SK-N-SH treated with all-trans-retinoic acid at 6 μM for 48 hours (cell line): Measurements from ENCODE around the gene PARP11.

Experiments
- ATAC-seq: fragments of 200-7000 bp; cut with Tn5 transposase; 3 replicates; pipeline ENCODE4 v1.9.1; 2020; ENCODE audit warnings: mild to moderate bottlenecking, moderate library complexity
- BACH2 ChIP-seq: fragments of 250-450 bp; sonication (Bioruptor Pico); IDR thresholded peaks from 2 replicates; pipeline ENCODE4 v1.9.0; 2021; ENCODE audit warnings: mild to moderate bottlenecking, borderline replicate concordance
- ESRRG ChIP-seq: fragments of 250-450 bp; sonication (Bioruptor Pico); IDR thresholded peaks from 2 replicates; pipeline ENCODE4 v1.6.1; 2021; ENCODE audit warnings: mild to moderate bottlenecking
- GLIS3 ChIP-seq: fragments of 250-450 bp; sonication (Bioruptor Pico); IDR thresholded peaks from 2 replicates; pipeline ENCODE4 v1.5.0; 2020; ENCODE audit warnings: mild to moderate bottlenecking, moderate library complexity
- ISL1 ChIP-seq: fragments of 250-450 bp; sonication (Bioruptor Pico); IDR thresholded peaks from 2 replicates; pipeline ENCODE4 v2.1.2; 2022; ENCODE audit warnings: mild to moderate bottlenecking, moderate library complexity
- PPARA ChIP-seq: fragments of 250-450 bp; sonication (Bioruptor Pico); IDR thresholded peaks from 2 replicates; pipeline ENCODE4 v1.5.0; 2020; ENCODE audit warnings: mild to moderate bottlenecking, borderline replicate concordance
- RARB ChIP-seq: fragments of 250-450 bp; sonication (Bioruptor Pico); IDR thresholded peaks from 2 replicates; pipeline ENCODE4 v1.8.0; 2021; ENCODE audit warnings: mild to moderate bottlenecking, moderate library complexity
- SNAI2 ChIP-seq: fragments of 250-450 bp; sonication (Bioruptor Pico); IDR thresholded peaks from 2 replicates; pipeline ENCODE4 v1.5.0; 2020; ENCODE audit warnings: mild to moderate bottlenecking, moderate library complexity
- TCF4 ChIP-seq: fragments of 250-450 bp; sonication (Bioruptor Pico); IDR thresholded peaks from 2 replicates; pipeline ENCODE4 v1.8.0; 2021; ENCODE audit warnings: mild to moderate bottlenecking, moderate library complexity, borderline replicate concordance
- TOX ChIP-seq: fragments of 250-450 bp; sonication (Bioruptor Pico); IDR thresholded peaks from 2 replicates; pipeline ENCODE4 v1.8.0; 2021; ENCODE audit warnings: mild to moderate bottlenecking, moderate library complexity, borderline replicate concordance
- ZFP3 ChIP-seq: fragments of 250-450 bp; sonication (Bioruptor Pico); IDR thresholded peaks from 2 replicates; pipeline ENCODE4 v1.5.0; 2020; ENCODE audit warnings: mild to moderate bottlenecking, moderate library complexity
- ZFP30 ChIP-seq: fragments of 450-650 bp; formaldehyde crosslinking; IDR thresholded peaks from 2 replicates; pipeline ENCODE4 v1.5.0; 2022; ENCODE audit warnings: mild to moderate bottlenecking, moderate library complexity
- ZNF565 ChIP-seq: fragments of 450-650 bp; formaldehyde crosslinking; conservative IDR thresholded peaks from 2 replicates; pipeline ENCODE4 v1.5.0; 2020; ENCODE audit warnings: low read depth, mild to moderate bottlenecking, moderate library complexity
- ZNF70 ChIP-seq: fragments of 450-650 bp; formaldehyde crosslinking; IDR thresholded peaks from 2 replicates; pipeline ENCODE4 v1.5.0; 2020; ENCODE audit warnings: mild to moderate bottlenecking, moderate library complexity
- ZNF8 ChIP-seq: fragments of 450-650 bp; formaldehyde crosslinking; IDR thresholded peaks from 2 replicates; pipeline ENCODE4 v1.5.0; 2020; ENCODE audit warnings: mild to moderate bottlenecking, moderate library complexity
- TF ChIP-seq, protein P1 (sequence below): fragments of 250-450 bp; sonication (Bioruptor Pico); IDR thresholded peaks from 2 replicates; pipeline ENCODE4 v1.8.0; 2021; ENCODE audit warnings: low read depth, mild to moderate bottlenecking, moderate library complexity, borderline replicate concordance
- TF ChIP-seq, protein P2 (sequence below): fragments of 250-450 bp; sonication (Bioruptor Pico); IDR thresholded peaks from 2 replicates; pipeline ENCODE4 v1.5.1; 2020; ENCODE audit warnings: low read depth, mild to moderate bottlenecking, moderate library complexity
- TF ChIP-seq, protein P3 (sequence below): fragments of 250-450 bp; sonication (Bioruptor Pico); IDR thresholded peaks from 2 replicates; pipeline ENCODE4 v1.5.0; 2020; ENCODE audit warnings: mild to moderate bottlenecking, moderate library complexity

PARP11 gene

DNA sequence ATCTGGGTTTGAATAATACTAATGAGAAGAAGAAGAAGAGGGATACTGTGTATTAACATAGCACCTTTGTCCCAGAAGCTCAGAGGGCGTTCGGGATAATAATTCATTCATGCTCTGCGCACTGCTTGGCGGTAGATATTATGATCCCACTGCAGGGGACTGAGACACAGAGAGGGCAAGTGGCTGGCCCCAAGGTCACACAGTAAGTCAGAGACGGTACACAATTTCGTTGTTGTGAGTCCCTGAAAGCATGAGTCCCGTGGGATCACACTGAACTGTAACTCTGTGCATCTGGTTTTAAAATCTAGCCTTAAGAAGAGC is 47.9 kb upstream of the PARP11 start:
- TF ChIP-seq, protein P1, sequence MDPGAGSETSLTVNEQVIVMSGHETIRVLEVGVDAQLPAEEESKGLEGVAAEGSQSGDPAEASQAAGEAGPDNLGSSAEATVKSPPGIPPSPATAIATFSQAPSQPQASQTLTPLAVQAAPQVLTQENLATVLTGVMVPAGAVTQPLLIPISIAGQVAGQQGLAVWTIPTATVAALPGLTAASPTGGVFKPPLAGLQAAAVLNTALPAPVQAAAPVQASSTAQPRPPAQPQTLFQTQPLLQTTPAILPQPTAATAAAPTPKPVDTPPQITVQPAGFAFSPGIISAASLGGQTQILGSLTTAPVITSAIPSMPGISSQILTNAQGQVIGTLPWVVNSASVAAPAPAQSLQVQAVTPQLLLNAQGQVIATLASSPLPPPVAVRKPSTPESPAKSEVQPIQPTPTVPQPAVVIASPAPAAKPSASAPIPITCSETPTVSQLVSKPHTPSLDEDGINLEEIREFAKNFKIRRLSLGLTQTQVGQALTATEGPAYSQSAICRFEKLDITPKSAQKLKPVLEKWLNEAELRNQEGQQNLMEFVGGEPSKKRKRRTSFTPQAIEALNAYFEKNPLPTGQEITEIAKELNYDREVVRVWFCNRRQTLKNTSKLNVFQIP: no peak
- TF ChIP-seq, protein P2, sequence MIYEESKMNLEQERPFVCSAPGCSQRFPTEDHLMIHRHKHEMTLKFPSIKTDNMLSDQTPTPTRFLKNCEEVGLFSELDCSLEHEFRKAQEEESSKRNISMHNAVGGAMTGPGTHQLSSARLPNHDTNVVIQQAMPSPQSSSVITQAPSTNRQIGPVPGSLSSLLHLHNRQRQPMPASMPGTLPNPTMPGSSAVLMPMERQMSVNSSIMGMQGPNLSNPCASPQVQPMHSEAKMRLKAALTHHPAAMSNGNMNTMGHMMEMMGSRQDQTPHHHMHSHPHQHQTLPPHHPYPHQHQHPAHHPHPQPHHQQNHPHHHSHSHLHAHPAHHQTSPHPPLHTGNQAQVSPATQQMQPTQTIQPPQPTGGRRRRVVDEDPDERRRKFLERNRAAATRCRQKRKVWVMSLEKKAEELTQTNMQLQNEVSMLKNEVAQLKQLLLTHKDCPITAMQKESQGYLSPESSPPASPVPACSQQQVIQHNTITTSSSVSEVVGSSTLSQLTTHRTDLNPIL (CRISPR knock-in tag): no peak
- TF ChIP-seq RARB: no peak
- no peak for ATAC-seq

DNA sequence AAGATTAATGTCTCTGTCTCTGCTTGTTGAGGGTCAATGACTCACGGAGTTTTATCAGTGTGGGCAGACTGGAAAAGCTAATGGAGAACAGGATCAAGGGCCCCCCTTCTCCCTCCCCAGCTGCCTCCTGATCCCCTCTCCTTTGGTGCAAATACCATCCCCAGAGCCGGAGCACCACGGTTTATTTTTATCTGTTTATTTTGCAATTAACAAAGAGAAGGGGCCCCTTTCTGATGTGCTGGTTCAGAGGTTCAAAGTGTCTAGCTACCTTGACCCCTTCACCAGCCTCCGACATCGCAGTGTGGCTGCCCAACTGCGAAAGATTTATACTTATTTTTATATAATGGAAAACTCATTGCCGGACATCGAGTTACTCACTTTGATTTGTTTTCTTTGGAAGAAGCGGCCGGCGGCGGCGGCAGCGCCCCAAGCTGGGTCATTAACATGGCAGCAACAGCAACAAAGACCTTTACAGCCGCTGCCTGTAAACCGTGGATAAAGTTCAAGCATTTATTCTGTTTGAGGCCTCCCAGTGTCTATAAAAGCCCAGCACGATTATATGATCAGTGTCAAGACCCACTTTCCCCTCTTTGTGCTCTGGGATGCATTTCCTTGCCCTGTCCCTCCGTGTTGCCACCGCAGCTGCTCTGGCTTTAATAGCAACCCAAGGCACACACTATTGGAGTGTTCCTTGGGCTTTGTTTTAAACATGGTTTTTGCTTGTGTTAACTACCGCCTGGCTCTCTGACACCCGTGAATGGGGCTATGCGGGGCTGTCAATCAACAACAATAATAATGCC is 47.4 kb upstream of the PARP11 start:
- no peak for ATAC-seq
- TF ChIP-seq, protein P2 (CRISPR knock-in tag): no peak
- TF ChIP-seq SNAI2 (CRISPR knock-in tag) (no peak), TCF4 (CRISPR knock-in tag) (no peak), ZNF70 (CRISPR knock-in tag) (no peak), ZNF8 (CRISPR knock-in tag) (no peak), ZNF565 (CRISPR knock-in tag) (no peak), ZFP30 (CRISPR knock-in tag) (no peak), ESRRG (CRISPR knock-in tag) (no peak), PPARA (CRISPR knock-in tag) (no peak), TOX (no peak), GLIS3 (no peak), BACH2 (CRISPR knock-in tag) (no peak), ISL1 (no peak)
- TF ChIP-seq, protein P3, sequence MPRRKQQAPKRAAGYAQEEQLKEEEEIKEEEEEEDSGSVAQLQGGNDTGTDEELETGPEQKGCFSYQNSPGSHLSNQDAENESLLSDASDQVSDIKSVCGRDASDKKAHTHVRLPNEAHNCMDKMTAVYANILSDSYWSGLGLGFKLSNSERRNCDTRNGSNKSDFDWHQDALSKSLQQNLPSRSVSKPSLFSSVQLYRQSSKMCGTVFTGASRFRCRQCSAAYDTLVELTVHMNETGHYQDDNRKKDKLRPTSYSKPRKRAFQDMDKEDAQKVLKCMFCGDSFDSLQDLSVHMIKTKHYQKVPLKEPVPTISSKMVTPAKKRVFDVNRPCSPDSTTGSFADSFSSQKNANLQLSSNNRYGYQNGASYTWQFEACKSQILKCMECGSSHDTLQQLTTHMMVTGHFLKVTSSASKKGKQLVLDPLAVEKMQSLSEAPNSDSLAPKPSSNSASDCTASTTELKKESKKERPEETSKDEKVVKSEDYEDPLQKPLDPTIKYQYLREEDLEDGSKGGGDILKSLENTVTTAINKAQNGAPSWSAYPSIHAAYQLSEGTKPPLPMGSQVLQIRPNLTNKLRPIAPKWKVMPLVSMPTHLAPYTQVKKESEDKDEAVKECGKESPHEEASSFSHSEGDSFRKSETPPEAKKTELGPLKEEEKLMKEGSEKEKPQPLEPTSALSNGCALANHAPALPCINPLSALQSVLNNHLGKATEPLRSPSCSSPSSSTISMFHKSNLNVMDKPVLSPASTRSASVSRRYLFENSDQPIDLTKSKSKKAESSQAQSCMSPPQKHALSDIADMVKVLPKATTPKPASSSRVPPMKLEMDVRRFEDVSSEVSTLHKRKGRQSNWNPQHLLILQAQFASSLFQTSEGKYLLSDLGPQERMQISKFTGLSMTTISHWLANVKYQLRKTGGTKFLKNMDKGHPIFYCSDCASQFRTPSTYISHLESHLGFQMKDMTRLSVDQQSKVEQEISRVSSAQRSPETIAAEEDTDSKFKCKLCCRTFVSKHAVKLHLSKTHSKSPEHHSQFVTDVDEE (CRISPR knock-in tag): no peak

DNA sequence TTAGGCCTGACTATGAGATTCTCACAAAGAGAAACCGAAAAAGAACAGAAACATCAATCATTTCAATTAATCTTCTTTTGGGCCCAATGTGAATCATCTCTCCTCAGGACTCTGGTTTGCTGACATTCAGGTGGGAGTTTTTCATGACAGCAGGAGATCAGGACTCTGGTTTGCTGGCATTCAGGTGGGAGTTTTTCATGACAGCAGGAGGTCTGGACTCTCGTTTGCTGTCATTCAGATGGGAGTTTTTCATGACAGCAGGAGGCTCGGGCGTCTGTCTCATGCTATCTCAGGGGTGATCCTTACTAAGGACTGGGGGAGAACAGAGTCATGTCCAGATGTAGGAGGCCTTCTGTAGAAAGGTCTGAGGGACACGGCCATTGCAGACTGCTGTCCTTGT is 40.1 kb upstream of the PARP11 start:
- no peak for TF ChIP-seq ZNF8 (CRISPR knock-in tag)
- no peak for ATAC-seq

DNA sequence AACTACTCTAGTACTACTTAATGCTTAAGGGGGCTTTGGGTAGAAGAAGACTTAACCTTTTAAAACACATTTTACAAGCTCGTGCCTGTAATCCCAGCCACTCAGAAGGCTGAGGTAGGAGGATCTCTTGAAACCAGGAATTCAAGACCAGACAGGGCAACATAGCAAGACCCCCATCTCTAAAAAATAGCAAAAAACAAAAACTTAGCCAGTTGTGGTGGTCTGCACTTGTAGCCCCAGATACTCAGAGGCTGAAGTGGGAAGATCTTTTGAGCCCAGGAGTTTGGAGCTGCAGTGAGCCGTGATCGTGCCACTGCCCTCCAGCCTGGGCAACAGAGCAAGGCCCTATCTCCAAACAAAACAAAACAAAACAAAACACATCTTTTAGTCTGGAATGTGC is 39.7 kb upstream of the PARP11 start:
- TF ChIP-seq ISL1 (no peak), TCF4 (CRISPR knock-in tag) (no peak), PPARA (CRISPR knock-in tag) (no peak), ZFP3 (CRISPR knock-in tag) (no peak), ESRRG (CRISPR knock-in tag) (no peak), SNAI2 (CRISPR knock-in tag) (no peak)
- TF ChIP-seq, protein P3 (CRISPR knock-in tag): no peak
- no peak for ATAC-seq
